K562 (cell line): ENCODE results near the gene TUBA1A. TPM values are rescaled to one million over a fixed set of nuclear protein-coding genes. Genes with fewer than 3 reads are reported as not detected.
A peak's percentile ranks its signal among the peaks of the same experiment; 100 is the strongest.

Source experiments
- ATF3 ChIP-seq, 2 experiments: fragments of 450-650 bp in 1 of 2; sonication (generic) in 1 of 2; formaldehyde crosslinking in 1 of 2; IDR thresholded peaks in 1 of 2; conservative IDR thresholded peaks in 1 of 2; 2 replicates each; pipeline versions ENCODE4 v1.6.1 to v1.8.1; 2016 to 2023; ENCODE audit warnings: mild to moderate bottlenecking in 2 of 2, moderate library complexity in 2 of 2, inconsistent platforms in 1 of 2, missing genetic modification reagents in 1 of 2
- CBX5 ChIP-seq: IDR thresholded peaks from 2 replicates; pipeline ENCODE4 v1.6.1; 2014; ENCODE audit warnings: low read depth, borderline replicate concordance
- CTCF ChIP-seq, 3 experiments: IDR thresholded peaks in 2 of 3; conservative IDR thresholded peaks in 1 of 3; 2 replicates each; pipeline ENCODE4 v1.5.1; 2011 to 2012; ENCODE audit warnings: low read length in 3 of 3, mild to moderate bottlenecking in 3 of 3, control low read depth in 2 of 3, improper control_type of control experiment in 1 of 3, inconsistent platforms in 1 of 3, low read depth in 1 of 3, mixed read lengths in 1 of 3, moderate library complexity in 1 of 3; ENCODE audit not compliant: insufficient read depth in 2 of 3
- GATAD2B ChIP-seq: fragments of 450-650 bp; IDR thresholded peaks from 2 replicates; pipeline ENCODE4 v1.6.1; 2017; ENCODE audit warnings: mild to moderate bottlenecking, borderline replicate concordance
- NCOA2 ChIP-seq, 2 experiments: fragments of 450-650 bp; IDR thresholded peaks; 2 replicates each; pipeline ENCODE4 v1.6.1; 2018; ENCODE audit warnings: mild to moderate bottlenecking in 2 of 2, moderate library complexity in 1 of 2; ENCODE audit not compliant: partially characterized antibody in 2 of 2
- NCOA4 ChIP-seq: fragments of 450-650 bp; IDR thresholded peaks from 2 replicates; pipeline ENCODE4 v1.6.1; 2018; ENCODE audit warnings: mild to moderate bottlenecking; ENCODE audit not compliant: partially characterized antibody
- NCOR1 ChIP-seq: fragments of 450-650 bp; IDR thresholded peaks from 2 replicates; pipeline ENCODE4 v1.6.1; 2016; ENCODE audit warnings: mild to moderate bottlenecking, moderate library complexity
- NR1H2 ChIP-seq: sonication (generic); formaldehyde crosslinking; IDR thresholded peaks from 2 replicates; pipeline ENCODE4 v1.4.0; 2020; ENCODE audit warnings: mild to moderate bottlenecking, missing genetic modification reagents
- POLR2B ChIP-seq: fragments of 450-650 bp; IDR thresholded peaks from 2 replicates; pipeline ENCODE4 v1.6.1; 2018; ENCODE audit warnings: low read depth; ENCODE audit not compliant: partially characterized antibody
- RCOR1 ChIP-seq, 2 experiments: IDR thresholded peaks; 2 replicates each; pipeline ENCODE4 v1.6.1; 2012; ENCODE audit warnings: low read depth in 2 of 2, low read length in 2 of 2, borderline replicate concordance in 1 of 2, improper control_type of control experiment in 1 of 2
- SRSF1 ChIP-seq: fragments of 200-400 bp; formaldehyde crosslinking; IDR thresholded peaks from 2 replicates; pipeline ENCODE4 v1.6.1; 2017; ENCODE audit warnings: mild to moderate bottlenecking, low read depth, low read length, moderate library complexity
- TAF9B ChIP-seq: fragments of 450-650 bp; IDR thresholded peaks from 2 replicates; pipeline ENCODE4 v1.6.1; 2018; ENCODE audit warnings: mild to moderate bottlenecking; ENCODE audit not compliant: partially characterized antibody
- THRAP3 ChIP-seq: fragments of 450-650 bp; IDR thresholded peaks from 2 replicates; pipeline ENCODE4 v1.6.1; 2016; ENCODE audit warnings: mild to moderate bottlenecking, inconsistent platforms, borderline replicate concordance
- ZFP1 ChIP-seq: fragments of 450-650 bp; formaldehyde crosslinking; IDR thresholded peaks from 2 replicates; pipeline ENCODE4 v1.4.0; 2020; ENCODE audit warnings: mild to moderate bottlenecking, mixed read lengths
- ZFX ChIP-seq: sonication (generic); formaldehyde crosslinking; IDR thresholded peaks from 2 replicates; pipeline ENCODE4 v1.8.0; 2022; ENCODE audit warnings: mild to moderate bottlenecking, missing genetic modification reagents, moderate library complexity
- ZNF280B ChIP-seq: fragments of 250-450 bp; sonication (Bioruptor Pico); IDR thresholded peaks from 2 replicates; pipeline ENCODE4 v1.5.1; 2021; ENCODE audit warnings: mild to moderate bottlenecking
- ZNF436 ChIP-seq: fragments of 250-450, 450-650 bp; sonication (Bioruptor Pico); formaldehyde crosslinking; IDR thresholded peaks from 2 replicates; pipeline ENCODE4 v1.7.0; 2020; ENCODE audit warnings: mild to moderate bottlenecking
- ZNF445 ChIP-seq: fragments of 250-450 bp; sonication (Bioruptor Pico); IDR thresholded peaks from 2 replicates; pipeline ENCODE4 v1.4.0; 2020; ENCODE audit warnings: low read depth, mild to moderate bottlenecking, moderate library complexity
- ZNF780A ChIP-seq: fragments of 250-450 bp; sonication (Bioruptor Pico); IDR thresholded peaks from 2 replicates; pipeline ENCODE4 v1.5.0; 2021; ENCODE audit warnings: mild to moderate bottlenecking
- polyA plus RNA-seq, 8 experiments: library from polyadenylated mRNA; depleted of rRNA in 4 of 8; stranded (reverse) in 5 of 8; unstranded in 3 of 8; fragments of >200 nt; fragmentation: Nextera tagmentation in 2 of 8; fragmentation: Illumina TruSeq in 1 of 8; extraction: Ambion mirVana in 2 of 8; extraction: Trizol in 1 of 8; gene quantifications; 2 replicates each; pipeline versions ENCODE4 v1.2.1 to v1.2.3, GENCODE V29; 2011 to 2014; ENCODE audit warnings: inconsistent platforms in 1 of 8, missing spikeins in 1 of 8
- total RNA-seq, 7 experiments: library from RNA; depleted of rRNA in 6 of 7; stranded (reverse); fragments of >200 nt in 6 of 7; fragmentation: Illumina TruSeq in 2 of 7; extraction: Trizol in 2 of 7; gene quantifications; 2 replicates each; pipeline versions ENCODE4 v1.2.1 to v1.2.3, GENCODE V29; 2011 to 2021; ENCODE audit warnings: low replicate concordance in 1 of 7
- TF ChIP-seq, protein P1 (sequence below): sonication (generic); formaldehyde crosslinking; IDR thresholded peaks from 2 replicates; pipeline ENCODE4 v1.8.0; 2022; ENCODE audit warnings: mild to moderate bottlenecking, missing genetic modification reagents
- TF ChIP-seq, protein P2 (sequence below): fragments of 150-350 bp; conservative IDR thresholded peaks from 2 replicates; pipeline ENCODE4 v1.6.1; 2014; ENCODE audit warnings: low read length

Gene TUBA1A
- total and polyA plus RNA-seq, 9 of the 15 experiments (the other 6 are each of a cell fraction or from before 2014, with no cell fraction given) = 7.4 to 45.1 (median 11.9) TPM

GRCh38 chr12:49188916-49189367, at the start of gene TUBA1A (continued):
- TF ChIP-seq ZFX (peak; percentile 32), SRSF1 (no peak), ZNF780A (CRISPR knock-in tag) (no peak), RCOR1 (IDR thresholded peaks at IDR 0.05; ENCODE audit: borderline replicate concordance in 1 of 2, low read depth in 2 of 2, low read length in 2 of 2) (peak in 1 of 2 experiments; percentile 62; a peak in 1 of 4 replicates), ATF3 (IDR thresholded peaks at IDR 0.05) (peak; percentile 60; the same call in 1 of the 2 replicates), ATF3 (CRISPR knock-in tag; conservative IDR thresholded peaks at IDR 0.05) (no peak), ZNF280B (CRISPR knock-in tag) (no peak), THRAP3 (no peak), ZFP1 (CRISPR knock-in tag) (no peak), GATAD2B (no peak), NCOA2 (IDR thresholded peaks at IDR 0.05; ENCODE audit: partially characterized antibody in 2 of 2) (no peak), POLR2B (no peak), CBX5 (no peak), ZNF445 (CRISPR knock-in tag) (no peak), CTCF (IDR thresholded peaks at IDR 0.05 in 2 of 3, conservative IDR thresholded peaks at IDR 0.05 in 1 of 3; ENCODE audit: insufficient read depth in 2 of 3, low read depth in 1 of 3, low read length in 3 of 3) (peak in 1 of 3 experiments; percentile 20; a peak in 1 of 6 replicates), TAF9B (no peak), NR1H2 (CRISPR knock-in tag) (no peak), NCOR1 (no peak), NCOA4 (no peak), ZNF436 (CRISPR knock-in tag) (no peak)
- TF ChIP-seq, protein P1, sequence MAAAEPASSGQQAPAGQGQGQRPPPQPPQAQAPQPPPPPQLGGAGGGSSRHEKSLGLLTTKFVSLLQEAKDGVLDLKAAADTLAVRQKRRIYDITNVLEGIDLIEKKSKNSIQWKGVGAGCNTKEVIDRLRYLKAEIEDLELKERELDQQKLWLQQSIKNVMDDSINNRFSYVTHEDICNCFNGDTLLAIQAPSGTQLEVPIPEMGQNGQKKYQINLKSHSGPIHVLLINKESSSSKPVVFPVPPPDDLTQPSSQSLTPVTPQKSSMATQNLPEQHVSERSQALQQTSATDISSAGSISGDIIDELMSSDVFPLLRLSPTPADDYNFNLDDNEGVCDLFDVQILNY = no peak
- TF ChIP-seq, protein P2, sequence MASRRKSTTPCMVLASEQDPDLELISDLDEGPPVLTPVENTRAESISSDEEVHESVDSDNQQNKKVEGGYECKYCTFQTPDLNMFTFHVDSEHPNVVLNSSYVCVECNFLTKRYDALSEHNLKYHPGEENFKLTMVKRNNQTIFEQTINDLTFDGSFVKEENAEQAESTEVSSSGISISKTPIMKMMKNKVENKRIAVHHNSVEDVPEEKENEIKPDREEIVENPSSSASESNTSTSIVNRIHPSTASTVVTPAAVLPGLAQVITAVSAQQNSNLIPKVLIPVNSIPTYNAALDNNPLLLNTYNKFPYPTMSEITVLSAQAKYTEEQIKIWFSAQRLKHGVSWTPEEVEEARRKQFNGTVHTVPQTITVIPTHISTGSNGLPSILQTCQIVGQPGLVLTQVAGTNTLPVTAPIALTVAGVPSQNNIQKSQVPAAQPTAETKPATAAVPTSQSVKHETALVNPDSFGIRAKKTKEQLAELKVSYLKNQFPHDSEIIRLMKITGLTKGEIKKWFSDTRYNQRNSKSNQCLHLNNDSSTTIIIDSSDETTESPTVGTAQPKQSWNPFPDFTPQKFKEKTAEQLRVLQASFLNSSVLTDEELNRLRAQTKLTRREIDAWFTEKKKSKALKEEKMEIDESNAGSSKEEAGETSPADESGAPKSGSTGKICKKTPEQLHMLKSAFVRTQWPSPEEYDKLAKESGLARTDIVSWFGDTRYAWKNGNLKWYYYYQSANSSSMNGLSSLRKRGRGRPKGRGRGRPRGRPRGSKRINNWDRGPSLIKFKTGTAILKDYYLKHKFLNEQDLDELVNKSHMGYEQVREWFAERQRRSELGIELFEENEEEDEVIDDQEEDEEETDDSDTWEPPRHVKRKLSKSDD = no peak
